HepG2 (cell line): ENCODE measurements around the gene GRK5.

Experiments
- EZH2 ChIP-seq: conservative IDR thresholded peaks from 2 replicates; pipeline ENCODE4 v1.6.1; 2012; ENCODE audit warnings: mild to moderate bottlenecking, low read depth, low read length, moderate library complexity
- KAT7 ChIP-seq: IDR thresholded peaks from 2 replicates; pipeline ENCODE4 v1.6.1; 2018; ENCODE audit warnings: borderline replicate concordance, missing compliant biosample characterization
- NR2C2 ChIP-seq: sonication (generic); formaldehyde crosslinking; IDR thresholded peaks from 2 replicates; pipeline ENCODE4 v1.4.0; 2020; ENCODE audit warnings: missing genetic modification reagents, mild to moderate bottlenecking, moderate library complexity, borderline replicate concordance
- TBP ChIP-seq: sonication (generic); formaldehyde crosslinking; IDR thresholded peaks from 2 replicates; pipeline ENCODE4 v1.5.0; 2020; ENCODE audit warnings: missing genetic modification reagents
- TCF12 ChIP-seq, 2 experiments: fragments of 450-650 bp in 1 of 2; sonication (generic) in 1 of 2; formaldehyde crosslinking in 1 of 2; IDR thresholded peaks; 2 replicates each; pipeline versions ENCODE4 v1.6.1 to v1.8.0; 2017 to 2022; ENCODE audit warnings: antibody characterized with exemption in 1 of 2, mild to moderate bottlenecking in 1 of 2, missing genetic modification reagents in 1 of 2, moderate library complexity in 1 of 2

DNA sequence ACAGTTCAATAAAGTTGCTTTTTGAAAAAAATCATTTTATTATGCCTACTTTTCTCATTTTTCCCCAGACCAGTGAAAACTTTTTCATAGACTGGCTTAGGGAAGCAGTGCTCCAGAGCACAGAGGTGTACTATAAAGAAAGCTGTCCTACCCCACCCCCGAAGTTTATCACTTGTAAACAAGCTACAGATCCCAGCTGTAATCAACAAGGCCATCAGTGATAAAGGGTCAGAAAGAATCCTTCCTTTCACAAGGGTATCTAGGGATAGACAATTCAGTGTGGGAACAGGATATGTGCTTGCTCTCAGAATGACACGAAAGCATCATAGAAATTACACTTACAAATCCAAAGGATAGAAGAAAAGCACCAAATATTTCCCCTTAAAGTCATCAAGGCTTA, 33.3 kb upstream of the GRK5 start:
- no peak for TF ChIP-seq TCF12 (IDR thresholded peaks at IDR 0.05)
- TF ChIP-seq TCF12 (CRISPR knock-in tag; IDR thresholded peaks at IDR 0.05) = no peak
- no peak for TF ChIP-seq EZH2
- no peak for TF ChIP-seq NR2C2
- no peak for TF ChIP-seq KAT7 (CRISPR knock-in tag)
- TF ChIP-seq TBP (CRISPR knock-in tag) = no peak
